Left cardiac atrium (tissue), 4 donors: Measurements from ENCODE around the gene CYP46A1. TPM values are rescaled to one million over a fixed set of nuclear protein-coding genes. Genes with fewer than 3 reads are reported as not detected.

Experiments used
- ATAC-seq, 2 donors: fragments of 200-7000 bp; cut with Tn5 transposase; one replicate each; pipeline ENCODE4 v1.9.1; 2020; ENCODE audit warnings: mild to moderate bottlenecking in 2 of 2, moderate library complexity in 2 of 2
- DNase-seq: peaks from one replicate; pipeline ENCODE4 v3.0.0-alpha.2; 2020
- intact Hi-C, 2 donors: fragments of 100-400 bp; cut with DNase I; formaldehyde crosslinking; loops; one replicate each; pipeline versions ENCODE4 v1.14.1 to v1.15.1; 2022 to 2023
- total RNA-seq, 2 donors: library from RNA; stranded (reverse); fragmentation: NEBNext Ultra II Directional; extraction: Animal tissue kit (Norgen Biotek cat#: 25700); gene quantifications; one replicate each; pipeline ENCODE4 v1.2.1, GENCODE V29; 2021
- donor health status: DM: no; HTN: yes; CAD: no.
- donor health status: DM: no; HTN: yes; CAD: no; lungs with severe emphysema.
- donor health status: DM: yes; HTN: yes; CAD: no.
- donor health status: Dilated cardiomyopathy.

CYP46A1 gene
- total RNA-seq, 2 donors from 2014 or later = 4.1 to 4.7 TPM

GRCh38 chr14:99682809-99683618 lies 1.1 kb upstream of the CYP46A1 start:
- ATAC-seq = peak; percentile 38 to 61
- intact Hi-C loops = loop anchor here (2.0 to 5.0 kb wide), 2 partner anchors 202 to 204 kb away; no protein-coding TSS in a partner anchor
- DNase-seq = peak; percentile 84

DNA sequence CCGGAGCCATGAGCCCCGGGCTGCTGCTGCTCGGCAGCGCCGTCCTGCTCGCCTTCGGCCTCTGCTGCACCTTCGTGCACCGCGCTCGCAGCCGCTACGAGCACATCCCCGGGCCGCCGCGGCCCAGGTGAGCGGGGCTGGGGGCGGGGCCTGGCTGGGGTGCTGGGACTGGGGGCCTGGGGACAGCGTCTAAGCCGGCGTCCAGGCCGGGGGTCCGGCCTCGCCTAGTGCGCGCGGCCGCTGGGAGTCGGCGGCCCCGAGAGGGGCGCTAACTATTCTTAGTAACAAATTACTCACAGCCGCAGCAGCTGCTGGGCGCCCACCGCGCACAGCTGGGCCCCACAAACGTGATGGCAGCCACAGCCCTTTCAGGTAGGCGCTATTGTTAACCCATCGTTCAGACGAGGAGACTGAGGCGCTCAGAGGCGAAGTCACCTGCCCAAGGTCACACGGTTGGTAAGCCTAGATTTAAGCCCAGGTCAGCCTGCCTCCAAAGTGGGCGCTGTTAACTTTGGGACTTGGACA lies 374 bp downstream of the CYP46A1 start:
- ATAC-seq (no peak), DNase-seq (no peak)
- intact Hi-C loops = loop anchor here in 1 of 2 donors (5.0 kb wide), 1 partner anchor 203 kb away; no protein-coding TSS in a partner anchor

- intact Hi-C loops = no loop called here
- no peak for ATAC-seq
- DNase-seq = no peak
These were observed 1.1 kb downstream of the CYP46A1 start for GRCh38 chr14:99685151-99685591.

GRCh38 chr14:99685596-99685995 lies 1.5 kb downstream of the CYP46A1 start:
- no peak for ATAC-seq
- intact Hi-C loops = no loop called here
- DNase-seq = no peak

- intact Hi-C loops = no loop called here
- DNase-seq (no peak), ATAC-seq (no peak)
These were observed 2.6 kb downstream of the CYP46A1 start for GRCh38 chr14:99686557-99687283.

DNA sequence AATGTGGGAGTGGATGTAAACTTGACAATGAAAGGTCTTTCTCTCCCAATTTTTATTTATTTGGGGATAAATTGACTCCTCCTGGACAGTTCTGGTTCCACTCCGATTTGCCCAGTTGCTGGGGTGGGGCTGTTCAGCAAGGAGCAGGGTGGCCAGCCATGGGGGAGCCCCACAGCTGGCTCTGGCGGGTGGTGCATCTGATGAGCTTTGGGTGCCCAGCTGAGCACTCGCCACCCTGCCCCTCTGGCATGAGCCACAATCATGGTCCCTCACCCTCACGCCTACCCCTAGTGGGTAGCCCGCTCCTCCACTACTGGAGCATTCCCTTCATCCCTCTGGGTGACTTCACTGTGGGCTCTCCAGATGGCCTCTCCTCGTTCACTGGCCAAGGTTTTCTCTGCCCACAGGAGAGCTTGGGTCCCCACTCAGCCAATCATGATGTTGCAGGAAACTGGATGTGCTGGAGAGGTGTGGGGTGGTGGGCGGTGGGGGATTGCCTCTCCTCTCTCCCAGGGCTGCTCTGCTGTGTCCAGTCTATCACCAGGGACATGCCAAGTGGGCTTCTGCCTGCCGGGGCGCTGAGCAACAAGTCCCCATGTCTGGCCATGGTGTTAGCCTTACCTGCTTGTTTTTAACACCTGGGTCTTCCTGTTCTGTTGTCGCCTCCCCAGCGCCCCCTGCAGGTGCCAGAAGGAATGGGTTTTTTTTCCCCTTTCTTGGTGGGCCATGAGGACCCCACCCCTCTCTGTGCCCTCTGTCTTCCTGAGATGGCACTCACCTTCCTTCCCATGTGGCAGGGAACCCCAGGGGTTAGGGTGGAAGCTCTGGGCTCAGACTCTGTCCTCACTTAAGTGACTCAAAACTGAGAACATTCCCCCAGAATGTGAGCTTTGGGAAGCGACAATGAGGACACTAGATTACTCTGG lies 3.4 kb downstream of the CYP46A1 start:
- intact Hi-C loops = no loop called here
- DNase-seq (no peak), ATAC-seq (no peak)

- ATAC-seq (no peak), DNase-seq (no peak)
- intact Hi-C loops = no loop called here
These were observed 4.1 kb downstream of the CYP46A1 start for GRCh38 chr14:99688210-99688581.

DNA sequence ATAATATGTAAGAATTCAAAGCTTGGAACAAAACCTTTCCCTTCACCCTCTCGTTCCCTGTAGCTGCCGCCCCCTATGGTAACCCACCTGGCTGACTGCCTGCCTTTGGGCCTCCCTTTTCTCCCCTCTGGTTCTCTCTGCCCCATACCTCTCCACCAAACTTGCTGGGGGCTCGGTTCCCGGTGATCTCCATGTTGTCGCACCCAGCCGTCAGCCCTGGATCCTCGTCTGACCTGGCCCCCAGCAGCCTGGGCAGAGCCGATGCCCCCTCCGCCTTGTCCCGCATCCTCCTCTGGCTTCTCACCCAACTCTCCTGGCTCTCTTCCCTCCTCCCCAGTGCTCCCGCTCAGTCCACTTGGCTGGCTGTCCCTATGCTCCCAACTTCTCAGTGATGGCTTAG lies 4.5 kb downstream of the CYP46A1 start:
- no peak for ATAC-seq
- intact Hi-C loops = no loop called here

GRCh38 chr14:99689266-99690236 lies 5.5 kb downstream of the CYP46A1 start:
- DNase-seq = no peak
- ATAC-seq = no peak
- intact Hi-C loops = no loop called here

More for the DNA sequence above, 4.5 kb downstream of the CYP46A1 start:
- DNase-seq = no peak

GRCh38 chr14:99690636-99691035 lies 6.5 kb downstream of the CYP46A1 start:
- intact Hi-C loops = no loop called here
- ATAC-seq = no peak
- DNase-seq = no peak

DNA sequence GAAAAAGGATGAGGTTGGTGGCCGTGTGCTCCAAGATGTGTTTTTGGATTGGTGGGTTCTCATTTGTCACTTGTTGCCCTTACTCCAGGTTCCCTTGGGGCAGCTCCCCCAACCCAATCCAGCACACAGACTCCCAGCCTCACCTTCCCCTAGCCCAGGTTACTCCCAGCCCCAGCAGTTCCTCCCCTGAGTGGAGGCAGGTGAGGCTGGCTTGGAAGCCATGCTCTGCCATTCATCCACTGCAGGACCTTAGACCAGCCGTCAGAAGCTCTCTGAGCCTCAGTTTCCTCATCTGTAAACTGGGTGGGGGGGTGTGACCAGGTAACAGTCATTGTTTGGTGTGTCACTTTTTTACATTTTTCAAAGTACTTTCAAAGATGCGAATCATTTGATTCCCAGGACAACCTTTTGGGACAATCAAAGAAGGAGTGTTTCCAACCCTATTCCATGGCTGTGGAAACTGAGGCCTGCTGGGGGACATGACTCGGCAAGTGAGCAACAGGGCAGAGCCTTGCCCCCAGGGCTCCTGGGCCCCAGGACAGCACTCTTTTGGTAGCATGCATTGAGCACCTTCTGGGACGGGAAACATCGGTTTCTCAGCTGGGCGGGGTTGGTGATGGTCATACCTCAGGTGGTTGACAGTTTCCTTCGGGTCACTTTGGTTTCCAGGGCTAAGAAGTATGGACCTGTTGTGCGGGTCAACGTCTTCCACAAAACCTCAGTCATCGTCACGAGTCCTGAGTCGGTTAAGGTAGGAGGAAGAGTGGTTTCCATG lies 7.2 kb downstream of the CYP46A1 start:
- intact Hi-C loops = no loop called here
- ATAC-seq (no peak), DNase-seq (no peak)

GRCh38 chr14:99693918-99694317 lies 9.8 kb downstream of the CYP46A1 start:
- DNase-seq (no peak), ATAC-seq (no peak)
- intact Hi-C loops = no loop called here

GRCh38 chr14:99696929-99697328 lies 12.8 kb downstream of the CYP46A1 start:
- ATAC-seq (no peak), DNase-seq (no peak)
- intact Hi-C loops = no loop called here

DNA sequence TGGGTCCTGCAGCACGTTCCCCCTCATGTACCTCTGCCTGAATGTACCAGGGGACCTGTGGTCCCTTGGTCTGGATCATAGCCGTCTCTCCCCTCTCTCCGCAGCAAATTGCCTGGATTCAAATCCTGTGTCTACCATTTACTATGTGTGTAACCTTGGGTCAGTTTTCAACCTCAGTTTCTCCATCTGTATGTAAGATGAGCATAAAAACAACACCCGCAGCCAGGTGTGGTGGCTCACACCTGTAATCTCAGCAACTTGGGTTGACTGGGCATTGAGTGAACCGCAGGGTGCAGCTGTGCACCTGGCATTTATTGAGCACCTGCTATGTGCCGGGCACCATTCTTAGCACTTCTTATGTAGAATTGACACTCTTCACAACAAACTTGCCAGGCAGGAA lies 14.1 kb downstream of the CYP46A1 start:
- no peak for DNase-seq
- intact Hi-C loops = no loop called here
- no peak for ATAC-seq

GRCh38 chr14:99698642-99699041 lies 14.5 kb downstream of the CYP46A1 start:
- no peak for DNase-seq
- peak in 1 of 2 donors; percentile 73 for ATAC-seq
- intact Hi-C loops = no loop called here

GRCh38 chr14:99699085-99699760 lies 15.1 kb downstream of the CYP46A1 start:
- DNase-seq (no peak), ATAC-seq (no peak)
- intact Hi-C loops = no loop called here

- ATAC-seq (no peak), DNase-seq (no peak)
- intact Hi-C loops = no loop called here
These were observed 15.8 kb downstream of the CYP46A1 start for GRCh38 chr14:99699861-99700260.
